Fibroblast of gingiva (primary cell): ENCODE data around the gene CP.
"Not testable (repeated sequence)": the region's sequence is repeated elsewhere in the genome, so short reads cannot be mapped to it uniquely, and the experiment has no call there.

ENCODE experiments used
- DNase-seq: peaks from one replicate; pipeline ENCODE4 v3.0.0-alpha.2; 2011; ENCODE audit warnings: low read depth

The CP gene

DNA sequence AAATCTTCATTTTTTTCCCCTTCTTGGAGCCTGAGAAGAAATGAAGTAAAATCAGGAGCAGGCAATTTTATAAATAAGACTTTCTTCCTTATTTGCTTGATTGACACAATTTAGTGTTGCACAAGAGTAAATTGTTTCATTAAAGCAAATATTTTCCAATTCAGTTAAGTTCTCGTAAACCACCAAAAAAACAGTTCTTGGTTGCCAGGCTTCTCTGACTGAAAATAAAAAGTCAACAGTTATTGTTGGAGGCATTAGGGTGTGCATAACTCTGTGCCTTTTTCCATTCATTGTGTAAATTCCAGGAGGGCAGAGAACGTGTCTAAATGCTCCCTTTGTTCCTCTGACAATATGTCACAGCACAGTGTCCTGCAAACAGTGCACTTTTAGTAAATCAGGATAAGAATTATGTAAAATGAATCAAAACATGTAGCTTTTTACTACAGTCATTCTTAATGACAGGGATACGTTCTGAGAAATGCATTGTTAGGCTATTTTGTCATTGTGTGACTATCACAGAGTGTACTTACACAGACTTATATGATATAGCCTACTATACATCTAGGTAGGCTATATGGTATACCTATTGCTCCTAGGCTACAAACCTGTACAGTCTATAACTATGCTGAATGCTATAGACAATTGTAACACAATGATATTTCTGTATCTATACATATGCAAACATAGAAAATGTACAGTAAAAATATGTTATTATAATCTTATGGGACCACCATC is at the start of gene CP:
Gene CP (minus strand): TSS at position 47 of the 735 bp plus-strand sequence. CDS start 37 bp downstream, at position 10.
- DNase-seq: peak; percentile 65

DNA sequence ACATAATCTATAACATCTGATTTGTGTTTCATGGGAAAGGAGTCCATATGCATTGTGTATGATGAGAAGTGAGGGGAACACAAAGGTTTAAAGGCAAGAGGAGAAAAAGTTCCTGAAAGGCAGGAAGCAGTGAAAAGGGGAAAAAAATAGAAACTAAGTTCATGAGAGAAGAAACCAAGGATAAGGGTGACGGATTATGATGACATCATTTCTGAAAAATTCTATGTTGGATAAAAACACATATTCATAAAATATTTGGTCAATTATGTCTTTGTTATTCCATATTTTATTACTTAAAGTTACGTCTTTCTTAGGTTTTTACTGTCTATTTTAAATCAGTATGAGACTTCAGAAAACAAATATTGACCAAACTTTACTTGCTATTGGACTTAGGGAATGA is 48.6 kb upstream of the CP start:
- DNase-seq: no peak

DNA sequence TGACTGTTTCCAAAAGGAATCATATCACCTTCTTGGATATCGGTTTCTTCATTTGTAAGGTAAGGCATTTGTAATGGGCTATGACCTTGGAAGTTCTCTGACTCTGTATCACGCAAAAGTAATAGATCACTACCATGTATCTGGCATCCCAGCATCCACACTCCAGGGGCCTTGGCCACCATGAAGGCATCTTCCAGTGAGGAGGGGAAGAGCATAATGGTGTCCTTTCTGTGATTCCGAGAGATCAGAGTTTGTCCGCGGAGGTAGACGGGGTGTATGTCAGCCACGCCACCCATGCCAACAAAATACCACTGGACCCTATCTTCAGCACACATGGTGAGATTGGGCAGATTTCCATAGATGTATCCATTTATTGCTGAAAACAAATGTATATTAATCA is 48.1 kb upstream of the CP start:
- DNase-seq: no peak

DNA sequence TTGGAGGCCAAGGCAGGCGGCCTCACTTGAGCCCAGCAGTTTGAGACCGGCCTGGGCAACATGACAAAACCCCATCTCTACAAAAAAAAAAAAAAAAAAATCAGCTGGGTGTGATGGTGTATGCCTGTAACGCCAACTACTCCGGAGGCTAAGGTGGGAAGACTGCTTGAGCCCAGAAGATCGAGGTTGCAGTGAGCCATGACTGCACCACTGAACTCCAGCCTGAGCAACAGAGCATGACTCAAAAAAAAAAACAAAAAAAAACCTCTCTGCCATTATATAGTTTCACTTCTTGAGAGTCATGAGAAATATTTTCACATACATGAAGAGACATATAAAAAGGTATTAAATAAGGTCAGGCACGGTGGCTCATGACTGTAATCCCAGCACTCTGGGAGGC is 45.9 kb upstream of the CP start:
- DNase-seq: no peak

DNA sequence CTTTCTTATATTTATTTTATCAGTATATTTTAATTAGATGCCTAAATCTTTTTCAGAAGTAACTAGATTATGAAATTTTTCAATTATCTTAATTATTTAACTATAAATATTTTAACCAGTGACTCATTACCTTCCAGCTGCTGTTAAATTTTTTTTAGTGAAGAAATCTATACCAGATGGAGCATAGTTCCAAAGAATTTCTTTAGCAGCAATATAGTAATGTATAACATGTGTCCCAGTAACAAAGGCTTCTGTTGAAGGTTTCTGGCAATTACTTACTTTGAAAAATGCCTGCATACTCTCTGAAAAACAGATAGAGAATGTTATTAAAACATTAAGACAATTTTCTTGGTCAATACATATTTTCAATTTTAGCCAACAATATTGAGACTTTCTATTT is 45.1 kb upstream of the CP start:
- DNase-seq: peak; percentile 64

DNA sequence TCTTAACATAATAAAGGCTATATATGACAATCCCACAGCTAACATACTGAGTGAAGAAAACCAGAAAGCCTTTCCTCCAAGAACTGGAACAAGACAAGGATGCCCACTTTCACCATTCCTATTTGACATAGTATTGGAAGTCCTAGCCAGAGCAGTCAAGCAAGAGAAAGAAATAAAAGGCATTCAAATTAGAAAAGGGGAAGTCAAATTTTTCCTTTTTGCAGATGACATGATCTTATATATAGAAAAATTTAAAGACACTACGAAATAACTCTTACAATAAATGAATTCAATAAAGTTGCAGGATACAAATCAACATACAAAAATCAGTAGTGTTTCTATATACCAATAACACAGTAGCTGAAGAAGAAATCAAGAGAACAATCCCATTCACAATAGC is 42.2 kb upstream of the CP start:
- DNase-seq: no peak

DNA sequence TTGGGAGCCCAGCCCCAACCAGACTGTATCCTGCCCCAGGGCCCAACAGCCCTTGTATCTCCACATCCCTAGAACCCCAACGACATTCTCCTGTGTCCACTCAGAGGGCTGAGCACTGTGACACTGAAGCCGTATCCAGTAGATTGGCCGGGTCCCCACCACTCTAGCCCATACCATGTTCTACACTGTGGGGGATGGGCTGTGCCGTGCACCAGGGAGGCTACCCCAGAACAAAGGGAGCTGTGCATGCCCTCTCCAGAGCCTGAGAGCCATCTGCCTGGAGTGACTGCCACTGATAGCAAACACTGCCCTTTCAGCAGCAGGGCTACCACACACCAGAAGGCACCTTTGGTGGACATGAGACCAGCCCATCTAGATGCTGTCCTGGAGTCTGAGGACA is 37.1 kb upstream of the CP start:
- DNase-seq: no peak

DNA sequence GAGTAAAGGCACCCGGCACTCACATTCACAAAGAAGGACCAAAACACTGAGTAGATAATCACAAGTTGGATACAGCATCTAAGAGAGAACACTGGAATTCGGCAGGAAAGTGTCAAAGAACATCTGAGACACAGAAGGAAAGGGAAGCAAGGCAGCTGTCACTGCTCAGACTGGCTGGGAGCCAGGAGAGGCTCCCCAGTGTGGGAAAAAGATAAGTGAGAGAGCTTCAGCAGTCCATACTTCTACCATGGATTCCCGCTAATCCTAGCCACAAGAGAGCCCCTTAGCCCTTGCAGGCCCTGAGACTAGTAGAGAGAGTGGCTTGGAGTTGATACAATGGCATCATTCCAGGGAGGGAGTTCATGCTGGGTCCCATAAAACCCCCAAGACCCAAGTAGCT is 36.7 kb upstream of the CP start:
- no peak for DNase-seq

DNA sequence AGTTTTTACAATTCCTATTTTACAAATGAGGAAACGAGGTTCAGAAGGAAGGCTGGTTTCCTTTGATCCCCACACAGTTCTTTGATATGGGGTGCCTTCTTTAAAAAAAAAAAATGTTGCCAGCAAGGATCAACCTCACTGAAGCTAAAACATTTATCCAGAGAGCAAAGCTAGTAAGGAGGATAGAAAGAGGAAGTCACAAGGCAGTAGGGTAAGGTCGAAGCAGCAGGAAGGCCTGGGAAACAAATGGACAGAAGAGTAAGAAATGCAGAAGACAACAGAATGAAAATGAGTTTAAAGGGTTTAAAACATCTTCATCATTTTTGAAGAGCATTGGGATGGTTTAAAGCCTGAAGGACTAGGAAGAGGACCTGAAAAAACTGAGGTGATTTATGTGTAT is 30.6 kb upstream of the CP start:
- DNase-seq: no peak

DNA sequence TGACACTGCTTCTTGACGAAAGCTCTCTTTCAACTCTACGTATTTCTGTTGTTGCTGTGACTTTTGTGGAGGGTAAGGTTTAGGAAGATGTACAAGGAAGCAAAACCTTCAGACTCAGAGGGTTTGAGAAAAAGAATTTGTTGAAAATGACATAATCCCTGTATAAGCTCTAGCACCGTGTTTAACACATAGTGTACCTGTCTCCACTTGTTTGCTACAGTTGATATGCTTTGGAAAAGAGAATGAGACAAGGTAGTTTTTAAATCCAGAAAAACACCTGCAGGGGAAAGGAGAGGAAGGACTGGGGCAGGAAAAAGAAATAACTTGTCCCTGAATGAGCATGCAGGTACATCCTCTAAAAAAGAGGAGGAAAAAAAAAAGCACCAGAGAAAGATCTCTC is 29.6 kb upstream of the CP start:
- no peak for DNase-seq

DNA sequence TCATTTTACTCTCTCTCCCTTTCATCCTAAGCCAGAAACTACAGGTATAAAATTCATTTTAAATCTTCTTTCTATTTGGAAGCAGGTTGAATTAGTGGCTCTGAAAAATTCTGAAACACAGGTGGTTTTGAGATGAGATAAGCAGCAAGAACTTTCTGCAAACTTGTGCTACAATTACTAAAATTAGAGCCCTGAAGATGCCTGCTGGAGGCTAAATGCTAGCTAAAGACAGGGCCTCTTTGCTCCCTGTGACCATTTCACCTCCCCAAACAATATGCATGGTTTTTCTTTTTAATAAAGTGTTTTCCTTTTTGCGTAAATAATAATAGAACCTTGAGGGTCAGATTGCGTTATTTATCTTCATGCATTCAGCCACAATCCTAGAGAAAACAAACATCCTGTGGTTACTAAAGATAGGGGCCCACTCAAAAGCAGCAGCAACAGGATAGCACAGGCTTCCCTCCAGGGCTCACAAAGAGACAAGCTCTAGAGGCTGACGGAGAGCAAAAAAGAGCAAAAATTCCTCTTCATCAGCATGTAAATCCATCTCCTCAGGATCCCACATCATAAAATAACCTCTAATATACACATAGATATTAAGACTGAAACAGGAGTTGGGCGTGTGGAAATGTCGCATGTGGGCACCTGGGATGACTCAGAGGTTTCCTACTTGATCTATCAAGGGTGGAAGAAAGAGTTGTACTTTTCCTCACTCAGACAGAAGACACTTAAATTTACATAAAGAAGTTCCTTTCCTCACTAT is 26.5 kb upstream of the CP start:
- DNase-seq: peak; percentile 21

DNA sequence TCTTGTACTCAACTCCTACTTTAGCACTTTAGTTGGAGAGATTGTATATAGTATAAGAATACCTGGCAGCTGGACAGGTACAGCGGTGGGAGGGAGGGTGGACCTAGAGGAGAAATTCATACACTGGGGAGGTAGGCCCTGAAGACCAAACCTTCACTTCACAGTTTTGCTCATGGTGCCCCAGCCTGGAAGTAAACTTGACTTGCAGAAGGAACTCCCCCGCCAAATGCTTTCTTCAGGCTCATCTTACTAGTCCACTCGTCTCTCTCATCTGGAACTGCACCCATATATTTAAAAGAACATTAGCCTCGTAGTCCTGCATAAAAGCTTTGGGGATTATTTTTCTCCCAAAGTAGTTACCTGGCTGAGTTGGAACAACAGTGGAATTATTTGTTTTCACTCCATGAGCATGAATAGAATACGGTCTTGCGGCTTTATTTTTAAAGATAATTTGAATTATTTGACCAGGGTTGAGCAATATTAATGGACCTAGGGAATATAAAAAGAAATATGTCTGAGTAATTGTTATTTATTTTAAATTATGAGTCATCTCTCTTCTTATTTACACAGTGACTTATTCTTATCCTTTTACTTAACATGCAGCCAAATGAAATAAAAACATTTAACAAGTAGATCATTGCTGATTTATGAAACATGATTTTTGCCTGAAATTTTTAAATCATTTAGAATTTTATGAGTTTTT is 25.5 kb upstream of the CP start:
- peak; percentile 57 for DNase-seq

DNA sequence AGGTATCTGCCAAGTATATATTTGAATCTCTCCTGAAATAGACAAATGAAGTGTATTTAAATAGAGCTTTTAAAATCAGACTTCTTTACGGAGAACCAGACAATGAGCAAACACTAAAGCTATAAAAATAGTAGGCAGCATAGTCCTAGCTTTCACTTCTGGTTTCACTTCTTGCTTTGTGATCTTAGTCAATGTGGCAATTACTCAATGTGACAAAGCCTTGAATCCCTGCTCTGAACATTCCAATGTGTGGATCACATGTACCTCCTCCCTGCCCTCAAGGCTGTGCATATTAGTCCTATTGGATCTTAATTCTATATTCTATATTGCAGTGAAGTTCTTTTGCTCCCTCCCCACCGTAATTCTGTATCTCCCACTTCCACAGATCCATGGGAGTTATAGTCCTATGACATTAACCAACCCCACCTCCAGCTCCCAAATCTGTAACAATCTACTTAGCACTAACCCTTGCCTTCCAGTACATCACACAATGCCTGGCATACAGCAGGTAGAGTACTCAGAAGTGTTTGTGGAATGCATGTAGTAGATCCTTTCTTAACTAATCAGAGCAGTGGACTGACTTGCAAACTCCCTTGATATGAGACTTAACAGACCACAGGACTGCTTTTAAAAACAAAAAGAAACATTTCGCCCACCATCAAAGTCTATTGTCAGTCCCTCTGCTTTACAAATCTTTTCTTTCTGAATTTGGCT is 24.3 kb upstream of the CP start:
- peak; percentile 60 for DNase-seq

DNA sequence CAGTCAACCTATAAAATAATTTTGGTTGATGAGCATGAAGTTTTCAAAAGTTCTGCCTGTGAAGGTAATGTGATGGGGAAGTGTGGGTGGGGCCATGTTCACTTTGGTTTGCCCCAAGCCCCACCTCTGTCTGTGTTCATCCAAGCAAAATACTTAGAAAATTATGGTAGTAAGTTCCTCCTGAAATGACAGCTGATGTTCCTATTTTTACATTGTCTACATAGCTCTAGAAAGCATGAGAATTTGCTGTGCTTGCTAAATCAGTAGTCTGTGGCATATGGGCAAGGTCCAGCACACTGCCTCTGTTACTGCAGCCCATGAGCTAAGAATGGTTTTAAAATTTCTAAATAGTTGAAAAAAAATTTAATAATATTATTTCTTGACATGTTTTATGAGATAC is 21.9 kb upstream of the CP start:
- DNase-seq: no peak

DNA sequence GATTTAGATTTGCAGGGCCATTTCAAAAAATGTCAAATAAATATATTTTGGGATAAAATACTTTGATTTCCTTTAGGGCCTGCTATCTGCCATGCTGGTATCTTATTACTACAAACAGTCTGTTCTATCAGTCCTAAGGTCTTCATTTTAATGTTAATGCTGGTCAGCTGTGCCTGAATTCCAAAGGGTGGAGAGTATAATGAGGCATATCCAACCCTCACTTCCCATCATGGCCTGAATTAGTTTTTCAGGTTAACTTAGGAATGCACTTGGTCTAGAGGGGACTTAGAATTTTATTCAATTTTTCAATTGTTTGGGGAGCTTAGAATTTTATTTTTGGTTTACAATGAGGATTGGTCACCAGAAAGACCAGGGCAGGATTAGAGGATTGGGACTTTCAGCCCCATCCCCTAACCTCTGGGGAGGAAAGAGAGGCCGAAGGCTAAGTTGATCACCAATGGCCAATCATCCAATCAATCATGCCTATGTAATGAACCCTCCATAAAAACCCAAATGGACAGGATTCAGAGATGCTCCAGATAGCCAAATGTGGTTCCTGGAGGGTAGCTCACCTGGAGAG is 17.8 kb upstream of the CP start:
- DNase-seq: no peak

DNA sequence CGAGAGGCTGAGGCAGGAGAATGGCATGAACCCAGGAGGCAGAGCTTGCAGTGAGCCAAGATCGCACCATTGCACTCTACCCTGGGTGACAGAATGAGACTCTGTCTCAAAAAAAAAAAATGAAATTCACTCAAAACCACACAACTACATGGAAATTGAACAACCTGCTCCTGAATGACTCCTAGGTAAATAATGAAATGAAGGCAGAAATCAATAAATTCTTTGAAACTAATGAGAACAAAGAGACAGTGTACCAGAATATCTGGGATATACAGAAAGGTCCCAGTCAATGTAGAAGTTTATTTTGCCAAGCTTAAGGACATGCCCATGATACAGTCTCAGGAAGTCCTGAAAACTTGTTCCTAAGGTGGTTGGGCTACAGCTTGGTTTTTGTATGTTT is 16.6 kb upstream of the CP start:
- DNase-seq: not testable (repeated sequence)

DNA sequence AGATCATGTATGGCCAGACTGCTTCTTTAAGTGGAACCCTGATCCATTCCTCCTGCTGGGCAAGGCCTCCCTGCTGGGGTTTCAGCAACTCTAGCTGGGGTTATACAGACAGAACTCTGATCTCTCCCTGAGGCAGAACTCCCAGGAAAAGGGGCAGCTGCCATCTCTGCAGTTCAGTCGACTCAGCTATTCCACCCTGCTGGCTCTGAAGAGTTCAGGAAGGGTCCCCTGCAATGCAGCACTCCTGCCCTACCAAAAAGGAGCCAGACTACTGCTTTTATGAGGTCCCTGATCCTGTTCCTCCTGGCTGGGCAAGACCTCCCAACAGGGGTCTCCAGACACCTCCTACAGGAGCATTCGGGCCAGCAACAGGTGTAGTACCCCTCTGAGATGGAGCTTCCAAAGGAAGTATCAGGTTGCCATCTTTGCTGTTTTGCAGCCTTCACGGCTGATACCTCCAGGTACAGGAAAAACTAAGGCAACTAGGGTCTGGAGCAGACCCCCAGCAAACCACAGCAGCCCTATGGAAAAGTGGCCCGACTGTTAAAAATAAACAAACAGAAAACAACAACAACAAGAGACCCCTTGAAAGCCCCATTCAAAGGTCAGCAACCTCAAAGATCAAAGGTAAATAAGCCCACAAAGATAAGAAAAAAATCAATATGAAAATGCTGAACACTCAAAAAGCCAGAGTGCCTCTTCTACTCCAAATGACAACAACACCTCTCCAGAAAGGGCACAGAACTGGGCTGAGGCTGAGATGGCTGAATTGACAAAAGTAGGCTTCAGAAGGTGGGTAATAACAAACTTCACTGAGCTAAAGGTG is 14.2 kb upstream of the CP start:
- DNase-seq: no peak

DNA sequence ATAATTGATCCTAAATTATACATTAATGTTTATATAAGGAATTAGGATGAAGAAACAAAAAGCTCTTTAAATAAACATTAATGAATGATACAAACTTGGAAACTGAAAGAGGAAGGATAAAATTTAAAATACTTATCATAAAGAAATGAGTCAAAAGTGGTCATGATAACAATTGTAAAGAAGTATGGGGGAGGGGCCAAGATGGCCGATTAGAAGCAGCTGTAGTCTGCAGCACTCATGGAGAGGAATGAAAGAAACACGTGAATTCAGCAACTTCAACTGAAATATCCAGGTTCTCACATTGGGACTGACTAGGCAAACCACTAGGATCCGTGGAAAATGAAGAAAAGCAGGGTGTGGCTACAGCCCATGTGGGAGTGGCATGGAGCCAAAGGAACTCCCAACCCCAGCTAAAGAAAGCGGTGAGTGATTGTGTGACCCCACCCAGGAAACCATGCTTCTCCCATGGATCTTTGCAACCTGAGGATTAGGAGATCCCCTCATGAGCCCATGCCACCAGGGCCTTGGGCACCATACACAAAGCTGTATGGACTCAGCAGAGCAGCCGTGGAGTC is 13.1 kb upstream of the CP start:
- no peak for DNase-seq

DNA sequence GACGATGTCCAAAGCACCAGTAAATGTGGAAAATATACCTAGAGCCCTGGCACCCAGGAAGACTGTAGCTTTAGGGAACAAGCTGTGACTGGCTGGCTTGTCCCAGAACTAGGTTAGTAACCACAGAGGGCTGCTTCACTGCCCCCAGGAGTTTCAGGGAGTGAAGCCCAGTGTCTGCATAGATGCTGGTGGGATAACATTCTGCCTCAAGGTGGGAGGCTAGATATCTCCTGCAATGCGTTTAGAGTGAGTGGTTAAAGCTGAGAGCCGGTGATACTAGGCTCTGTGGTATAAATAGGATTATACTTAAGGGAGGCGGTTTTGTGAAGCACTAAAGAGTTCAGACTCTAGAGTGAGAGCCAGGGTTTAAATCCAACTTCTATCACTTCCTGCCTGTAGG is 11.7 kb upstream of the CP start:
- no peak for DNase-seq

DNA sequence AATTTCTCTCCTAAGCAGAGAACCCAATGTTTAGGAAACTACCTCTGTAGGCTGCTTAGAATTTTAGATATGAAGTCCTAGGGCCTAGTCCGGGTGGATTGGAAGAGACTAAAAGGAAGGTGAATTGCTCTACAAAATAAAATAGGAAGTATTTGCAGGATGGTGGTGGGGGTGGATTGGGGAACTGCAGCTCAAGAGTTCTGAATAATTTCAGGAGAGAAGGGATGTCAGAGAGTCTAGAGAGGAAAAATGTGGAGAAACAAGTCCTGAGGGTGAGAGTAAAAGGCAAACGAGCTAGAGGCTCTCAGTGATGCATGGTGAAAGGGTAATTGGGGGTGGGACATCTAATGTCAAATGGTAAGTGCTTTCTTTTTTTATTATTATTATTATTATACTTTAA is 10.2 kb upstream of the CP start:
- DNase-seq: no peak
